GM12865 (cell line): ENCODE results near the gene PLXNA1.

Source experiments
- DNase-seq: peaks from one replicate; pipeline ENCODE4 v3.0.0; 2010; ENCODE audit warnings: low read depth
- H3K4me3 ChIP-seq: 2 replicates; pipeline ENCODE4 v1.5.1; 2011; ENCODE audit warnings: mild to moderate bottlenecking, low read depth, low read length, control low read depth
- TF ChIP-seq, protein P1 (sequence below): IDR thresholded peaks from 2 replicates; pipeline ENCODE4 v1.5.1; 2011; ENCODE audit warnings: low read length, control low read depth, low read depth, inconsistent platforms; ENCODE audit not compliant: insufficient read depth; ENCODE audit errors: missing control alignments

PLXNA1 gene

GRCh38 chr3:126937973-126938372, 44.9 kb upstream of the PLXNA1 start:
- no peak for DNase-seq
- H3K4me3 ChIP-seq, result no peak overlapping the region
- TF ChIP-seq, protein P1, sequence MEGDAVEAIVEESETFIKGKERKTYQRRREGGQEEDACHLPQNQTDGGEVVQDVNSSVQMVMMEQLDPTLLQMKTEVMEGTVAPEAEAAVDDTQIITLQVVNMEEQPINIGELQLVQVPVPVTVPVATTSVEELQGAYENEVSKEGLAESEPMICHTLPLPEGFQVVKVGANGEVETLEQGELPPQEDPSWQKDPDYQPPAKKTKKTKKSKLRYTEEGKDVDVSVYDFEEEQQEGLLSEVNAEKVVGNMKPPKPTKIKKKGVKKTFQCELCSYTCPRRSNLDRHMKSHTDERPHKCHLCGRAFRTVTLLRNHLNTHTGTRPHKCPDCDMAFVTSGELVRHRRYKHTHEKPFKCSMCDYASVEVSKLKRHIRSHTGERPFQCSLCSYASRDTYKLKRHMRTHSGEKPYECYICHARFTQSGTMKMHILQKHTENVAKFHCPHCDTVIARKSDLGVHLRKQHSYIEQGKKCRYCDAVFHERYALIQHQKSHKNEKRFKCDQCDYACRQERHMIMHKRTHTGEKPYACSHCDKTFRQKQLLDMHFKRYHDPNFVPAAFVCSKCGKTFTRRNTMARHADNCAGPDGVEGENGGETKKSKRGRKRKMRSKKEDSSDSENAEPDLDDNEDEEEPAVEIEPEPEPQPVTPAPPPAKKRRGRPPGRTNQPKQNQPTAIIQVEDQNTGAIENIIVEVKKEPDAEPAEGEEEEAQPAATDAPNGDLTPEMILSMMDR, result no peak

- TF ChIP-seq, protein P1, result no peak
- no peak overlapping the region for H3K4me3 ChIP-seq
- DNase-seq, result no peak
Measured at GRCh38 chr3:126938520-126939337, 44.2 kb upstream of the PLXNA1 start.

DNA sequence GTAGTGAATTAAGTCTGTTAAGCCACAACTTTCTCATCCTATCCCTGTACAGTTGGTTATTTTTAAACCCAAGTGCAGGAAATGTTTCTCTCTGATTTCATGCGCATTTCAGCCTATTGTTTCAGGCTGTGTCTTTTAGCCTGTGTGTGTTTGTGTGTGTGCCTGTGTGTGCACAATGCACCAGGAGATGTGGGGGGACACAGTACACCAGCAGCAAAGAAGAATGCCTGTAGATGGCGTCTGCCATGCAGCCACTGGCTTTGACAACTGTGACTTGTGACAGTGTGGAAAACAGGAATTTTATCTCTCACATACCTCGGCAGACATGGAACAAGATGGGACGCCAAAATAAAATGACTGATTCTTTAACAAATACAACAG, 43.6 kb upstream of the PLXNA1 start:
- TF ChIP-seq, protein P1, result no peak
- no peak overlapping the region for H3K4me3 ChIP-seq
- DNase-seq, result no peak

- TF ChIP-seq, protein P1, result no peak
- no peak overlapping the region for H3K4me3 ChIP-seq
- no peak for DNase-seq
Measured at GRCh38 chr3:126939733-126940132, 43.2 kb upstream of the PLXNA1 start.

DNA sequence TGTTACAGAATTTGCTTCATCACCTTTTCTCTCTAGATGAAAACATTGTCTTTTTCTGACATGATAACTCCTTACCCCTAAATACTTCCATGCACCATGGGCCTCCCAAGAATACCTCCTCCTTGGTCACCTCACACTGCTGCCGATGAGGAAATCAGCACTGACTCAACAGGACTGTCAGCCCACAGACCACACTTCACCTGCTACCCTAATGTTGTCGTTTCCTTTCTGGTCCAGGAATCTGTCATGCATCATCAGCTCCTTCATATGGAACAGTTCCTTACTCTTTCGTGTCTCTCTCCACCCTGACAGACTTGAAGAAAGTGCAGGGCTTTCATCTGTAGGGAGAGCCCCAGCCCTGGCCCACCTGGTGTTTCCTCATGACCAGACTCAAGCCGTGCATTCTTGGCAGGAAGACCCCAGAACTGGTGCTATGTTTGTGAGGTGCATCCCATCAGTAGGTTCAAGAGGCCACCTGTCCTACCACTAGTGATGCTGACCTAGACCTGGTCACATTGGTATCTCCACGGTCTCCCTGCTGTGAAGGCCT, 41.1 kb upstream of the PLXNA1 start:
- no peak overlapping the region for H3K4me3 ChIP-seq
- no peak for DNase-seq
- TF ChIP-seq, protein P1, result no peak

DNA sequence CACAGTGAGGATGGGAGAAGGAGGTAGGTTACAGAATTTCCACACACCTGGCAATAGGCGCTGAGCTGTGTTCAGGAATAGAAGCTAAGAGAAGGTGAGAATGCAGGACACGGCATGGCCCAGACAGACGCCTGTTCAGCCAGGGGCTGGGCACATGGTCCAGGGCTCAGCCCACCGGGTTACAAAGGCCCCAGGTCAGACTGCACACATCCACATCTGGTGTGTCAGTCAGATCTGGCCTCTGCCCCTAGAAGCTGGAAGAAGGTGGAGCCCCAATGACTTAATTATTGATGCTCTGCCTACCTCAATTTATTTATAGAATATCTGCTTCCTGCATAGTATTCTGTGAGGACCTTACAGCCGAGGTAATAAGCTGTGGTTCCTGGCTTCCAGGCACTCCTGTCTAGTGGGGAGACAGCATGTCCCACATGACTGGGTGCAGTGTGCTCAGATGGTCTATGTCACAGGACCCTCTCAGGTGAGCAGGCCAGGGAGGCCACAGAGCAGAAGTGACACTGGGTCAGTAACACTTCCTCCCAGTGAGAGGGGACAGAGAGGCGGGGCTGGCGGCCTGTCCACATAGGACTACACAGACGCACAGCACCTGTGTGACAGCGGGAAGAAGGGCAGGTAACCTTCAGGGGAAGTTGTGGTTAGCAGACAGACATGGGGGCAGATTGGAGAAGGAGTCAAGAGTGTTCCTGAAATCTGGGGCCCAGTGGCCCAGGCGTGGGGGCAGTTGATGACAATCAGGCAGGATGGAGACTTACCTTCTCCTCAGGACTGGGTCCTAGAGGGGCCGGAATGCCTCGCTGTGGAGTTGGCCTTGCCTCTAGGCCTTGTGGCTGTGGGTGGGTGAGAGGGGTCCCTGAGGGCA, 38.6 kb upstream of the PLXNA1 start:
- DNase-seq, result no peak
- TF ChIP-seq, protein P1, result no peak
- H3K4me3 ChIP-seq, result no peak overlapping the region
